ENCODE results near the gene ELL. TPM values are rescaled to one million over a fixed set of nuclear protein-coding genes. Genes with fewer than 3 reads are reported as not detected.

ELL gene
- total and polyA plus RNA-seq, 2 experiments from 2014 or later: 16.4 to 24.2 TPM

DNA sequence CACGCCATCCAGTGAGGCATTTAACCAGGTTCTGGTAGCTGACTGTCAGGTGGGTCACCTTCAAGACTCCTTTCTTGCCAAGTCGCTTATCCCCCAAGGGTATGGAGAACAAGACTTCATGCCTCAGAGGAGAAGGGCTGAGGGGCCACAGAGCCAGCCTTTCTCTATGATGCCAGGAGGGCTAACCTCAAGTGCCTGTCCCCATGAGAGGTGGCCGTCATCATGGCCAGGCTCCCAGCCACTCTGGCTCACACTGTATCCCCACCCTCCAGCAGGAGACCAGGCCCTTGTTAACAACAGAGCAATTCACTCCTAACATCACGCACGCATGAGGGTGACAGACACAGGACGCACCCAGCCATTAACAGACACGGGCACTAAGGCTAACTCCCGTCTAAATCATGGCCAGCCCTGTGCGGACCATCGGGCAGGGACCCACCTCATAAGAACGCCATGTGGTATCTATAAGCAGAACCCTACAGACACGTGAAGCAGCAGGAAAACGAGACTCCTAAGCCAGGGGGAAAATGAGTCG, 45.3 kb downstream of the ELL start:
- peaks cover 99% of the 10 kb centered on the region for H3K79me2 ChIP-seq (ENCODE audit: insufficient read depth)

DNA sequence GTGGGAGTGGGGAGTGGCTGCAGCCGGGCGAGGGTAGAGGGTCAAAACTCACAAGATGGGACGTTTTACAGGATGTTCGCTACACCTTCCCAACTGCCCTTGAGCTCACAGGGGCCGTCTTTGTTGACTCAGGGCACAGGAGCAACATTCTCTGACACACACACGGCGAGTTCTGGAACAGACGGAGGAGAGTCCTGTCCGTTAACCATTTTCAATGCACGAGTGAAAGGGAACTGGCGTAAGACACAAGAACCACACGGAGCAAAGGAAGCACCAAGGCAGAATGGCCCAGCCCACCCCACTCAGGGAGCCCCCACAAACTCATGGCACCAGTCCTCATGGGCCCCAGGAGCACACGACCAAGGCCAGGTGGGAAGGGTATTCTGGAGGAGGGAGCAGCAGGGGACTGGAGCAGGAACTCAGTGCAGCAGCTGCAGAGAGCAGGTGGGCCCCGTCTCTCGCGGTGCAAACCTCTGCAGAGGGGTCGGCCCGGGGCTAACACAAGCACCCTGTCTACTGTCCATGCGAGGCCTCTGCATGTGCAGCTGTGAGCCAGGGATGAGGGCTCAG, 46.0 kb downstream of the ELL start:
- H3K36me3 ChIP-seq (ENCODE audit: low read depth): no peaks in the 10 kb centered on the region
- in situ Hi-C loops (cut with MboI): no loop called here
- no peak overlapping the region for H3K4me2 ChIP-seq (ENCODE audit: unreplicated experiment)
- H3K9me2 ChIP-seq (ENCODE audit: insufficient read depth): no peaks in the 10 kb centered on the region
- TF ChIP-seq EZH2 (IDR thresholded peaks at IDR 0.05; ENCODE audit: insufficient read depth, poor library complexity, severe bottlenecking): no peak
- TF ChIP-seq EZH2phosphoT487 (IDR thresholded peaks at IDR 0.05; ENCODE audit: insufficient read depth, low read depth): no peak
- peaks cover 99% of the 10 kb centered on the region for H3K79me2 ChIP-seq (ENCODE audit: insufficient read depth)
- H3K9me3 ChIP-seq (ENCODE audit: low read depth): no peaks in the 10 kb centered on the region
- H3K4me1 ChIP-seq (ENCODE audit: insufficient read depth): peaks cover 32% of the 10 kb centered on the region
- H2AFZ ChIP-seq: no peak overlapping the region
- H3F3A ChIP-seq (ENCODE audit: insufficient read depth): peaks cover 22% of the 10 kb centered on the region
- no peak overlapping the region for H3K9ac ChIP-seq
- H3K27ac ChIP-seq: no peak overlapping the region
- no peaks in the 10 kb centered on the region for H3K27me3 ChIP-seq (replicated peaks; ENCODE audit: insufficient read depth)
- no peak for DNase-seq
- 93 to 94% methylated on average over 15 to 19 of the region's 19 CpGs for WGBS, 2 experiments (ENCODE audit: low coverage in 1 of 2, low lambda C conversion rate in 2 of 2, missing lambda C conversion rate in 2 of 2)
- no peak overlapping the region for H3K4me3 ChIP-seq
- H4K20me1 ChIP-seq (ENCODE audit: insufficient read depth): no peaks in the 10 kb centered on the region

More for the DNA sequence above, 45.3 kb downstream of the ELL start:
- in situ Hi-C loops (cut with MboI): no loop called here
- WGBS, 2 experiments (ENCODE audit: low coverage in 1 of 2, low lambda C conversion rate in 2 of 2, missing lambda C conversion rate in 2 of 2): 35% methylated on average over 14 of the region's 14 CpGs
- Histone ChIP-seq H3K9me3 (ENCODE audit: low read depth) (no peaks in the 10 kb centered on the region), H3K27me3 (replicated peaks; ENCODE audit: insufficient read depth) (no peaks in the 10 kb centered on the region), H3K27ac (peak overlapping the region; percentile 87), H3K4me1 (ENCODE audit: insufficient read depth) (peaks cover 39% of the 10 kb centered on the region), H3K9ac (peak overlapping the region; percentile 39; the same call in 1 of the 2 replicates), H3F3A (ENCODE audit: insufficient read depth) (peaks cover 20% of the 10 kb centered on the region), H3K4me3 (no peak overlapping the region), H4K20me1 (ENCODE audit: insufficient read depth) (0 out of 2 replicates have a peak, but pooled peaks cover 4% of the 10 kb centered on the region), H3K9me2 (ENCODE audit: insufficient read depth) (no peaks in the 10 kb centered on the region), H3K4me2 (ENCODE audit: unreplicated experiment) (no peak overlapping the region), H2AFZ (no peak overlapping the region), H3K36me3 (ENCODE audit: low read depth) (no peaks in the 10 kb centered on the region)
- DNase-seq: peak; percentile 25
- TF ChIP-seq EZH2phosphoT487 (IDR thresholded peaks at IDR 0.05; ENCODE audit: insufficient read depth, low read depth): no peak
- no peak for TF ChIP-seq EZH2 (IDR thresholded peaks at IDR 0.05; ENCODE audit: insufficient read depth, poor library complexity, severe bottlenecking)

GRCh38 chr19:18475004-18475453, 46.8 kb downstream of the ELL start:
- Histone ChIP-seq H3K4me3 (no peak overlapping the region), H2AFZ (no peak overlapping the region), H3F3A (ENCODE audit: insufficient read depth) (peaks cover 15% of the 10 kb centered on the region), H3K36me3 (ENCODE audit: low read depth) (no peaks in the 10 kb centered on the region), H3K9me3 (ENCODE audit: low read depth) (no peaks in the 10 kb centered on the region), H4K20me1 (ENCODE audit: insufficient read depth) (no peaks in the 10 kb centered on the region), H3K9ac (no peak overlapping the region), H3K9me2 (ENCODE audit: insufficient read depth) (no peaks in the 10 kb centered on the region), H3K4me2 (ENCODE audit: unreplicated experiment) (no peak overlapping the region), H3K27me3 (replicated peaks; ENCODE audit: insufficient read depth) (no peaks in the 10 kb centered on the region), H3K79me2 (ENCODE audit: insufficient read depth) (peaks cover 99% of the 10 kb centered on the region), H3K27ac (no peak overlapping the region), H3K4me1 (ENCODE audit: insufficient read depth) (peaks cover 24% of the 10 kb centered on the region)
- WGBS, 2 experiments (ENCODE audit: low coverage in 1 of 2, low lambda C conversion rate in 2 of 2, missing lambda C conversion rate in 2 of 2): 50 to 51% methylated on average over 5 of the region's 5 CpGs
- in situ Hi-C loops (cut with MboI): no loop called here
- no peak for DNase-seq
- TF ChIP-seq EZH2phosphoT487 (IDR thresholded peaks at IDR 0.05; ENCODE audit: insufficient read depth, low read depth) (no peak), EZH2 (IDR thresholded peaks at IDR 0.05; ENCODE audit: insufficient read depth, poor library complexity, severe bottlenecking) (no peak)

DNA sequence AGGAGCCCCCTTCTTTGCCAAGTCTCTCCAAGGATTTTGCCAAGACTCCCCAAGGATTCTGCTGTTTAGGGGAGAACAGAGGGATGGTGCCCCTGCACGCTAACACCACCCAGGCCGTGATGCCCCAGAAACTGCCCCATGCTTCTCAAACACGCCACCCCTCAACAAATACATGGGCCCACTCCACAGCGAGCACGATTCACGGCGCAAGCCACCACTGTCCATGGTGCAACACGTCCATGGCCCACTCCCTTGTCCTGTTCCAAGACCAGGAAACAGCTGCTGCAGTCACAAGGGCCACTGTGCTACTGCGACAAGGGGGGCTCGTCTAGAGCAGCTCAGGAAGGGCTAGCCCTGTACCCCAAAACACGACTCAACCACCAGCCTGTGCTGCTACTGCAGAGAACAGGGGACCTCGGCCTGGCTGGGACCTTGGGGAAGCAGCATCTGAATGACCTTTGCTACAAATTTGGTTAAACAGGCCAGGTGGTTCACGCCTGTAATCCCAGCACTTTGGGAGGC, 47.4 kb downstream of the ELL start:
- no peaks in the 10 kb centered on the region for H3K36me3 ChIP-seq (ENCODE audit: low read depth)
- H3K4me1 ChIP-seq (ENCODE audit: insufficient read depth): peaks cover 18% of the 10 kb centered on the region
- no peak overlapping the region for H3K4me3 ChIP-seq
- no peak overlapping the region for H3K27ac ChIP-seq
- no peaks in the 10 kb centered on the region for H3K9me3 ChIP-seq (ENCODE audit: low read depth)
- no peak overlapping the region for H3K4me2 ChIP-seq (ENCODE audit: unreplicated experiment)
- H3F3A ChIP-seq (ENCODE audit: insufficient read depth): peaks cover 10% of the 10 kb centered on the region
- WGBS, 2 experiments (ENCODE audit: low coverage in 1 of 2, low lambda C conversion rate in 2 of 2, missing lambda C conversion rate in 2 of 2): 95% methylated on average over 12 to 13 of the region's 13 CpGs
- H3K9me2 ChIP-seq (ENCODE audit: insufficient read depth): no peaks in the 10 kb centered on the region
- H3K79me2 ChIP-seq (ENCODE audit: insufficient read depth): peaks cover 99% of the 10 kb centered on the region
- in situ Hi-C loops (cut with MboI): loop anchor here (25.0 kb wide), 2 partner anchors 113 to 363 kb away; partner anchors contain the start of genes REX1BD and UPF1
- DNase-seq: no peak
- no peaks in the 10 kb centered on the region for H4K20me1 ChIP-seq (ENCODE audit: insufficient read depth)
- no peaks in the 10 kb centered on the region for H3K27me3 ChIP-seq (replicated peaks; ENCODE audit: insufficient read depth)
- no peak overlapping the region for H2AFZ ChIP-seq
- TF ChIP-seq EZH2 (IDR thresholded peaks at IDR 0.05; ENCODE audit: insufficient read depth, poor library complexity, severe bottlenecking) (no peak), EZH2phosphoT487 (IDR thresholded peaks at IDR 0.05; ENCODE audit: insufficient read depth, low read depth) (no peak)
- H3K9ac ChIP-seq: no peak overlapping the region

All from GM23248 (cell line).